CD4-positive, alpha-beta T cell treated with Interferon alpha-2 for 1 hour (primary cell): ENCODE measurements around the gene ZNF518B.
"Not testable (repeated sequence)": the region's sequence is repeated elsewhere in the genome, so short reads cannot be mapped to it uniquely, and the experiment has no call there.

ENCODE experiments used
- DNase-seq, 2 donors: peaks; one replicate each; pipeline ENCODE4 v3.0.0-alpha.2; 2020 to 2022

ZNF518B gene

DNA sequence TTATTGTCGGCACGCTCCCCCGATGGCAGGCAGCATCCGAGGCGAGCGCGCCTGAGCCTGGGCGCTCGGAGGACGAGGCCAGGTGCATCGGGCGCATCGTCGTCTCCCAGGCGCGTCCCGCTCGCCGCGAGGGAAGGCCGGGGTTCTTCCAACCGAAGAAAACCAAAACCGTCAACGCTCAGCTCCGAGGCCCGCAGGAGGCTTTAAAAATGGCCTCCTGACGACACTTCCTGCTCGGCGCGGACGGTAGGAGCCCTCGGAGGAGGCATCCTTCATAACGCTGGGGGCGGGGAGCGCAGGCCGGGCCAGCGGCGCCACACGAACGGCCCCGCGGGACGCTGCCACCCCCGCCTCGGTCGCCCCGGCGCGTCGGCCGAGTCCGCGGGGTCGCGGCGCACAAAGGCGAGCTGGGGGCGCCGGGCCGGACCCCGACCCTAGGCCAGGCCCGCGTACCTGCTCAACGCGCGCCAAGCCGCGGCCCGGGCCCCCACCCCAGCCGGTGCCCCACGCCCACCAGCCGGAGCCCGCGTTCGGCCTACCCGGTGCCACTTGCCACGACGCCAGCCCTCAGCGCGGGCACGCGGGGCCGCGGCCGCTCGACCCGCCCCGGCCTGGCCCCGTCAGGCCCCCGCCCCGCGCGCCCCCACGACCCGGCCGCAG lies 501 bp downstream of the ZNF518B start:
- peak; percentile 61 to 65 for DNase-seq

DNA sequence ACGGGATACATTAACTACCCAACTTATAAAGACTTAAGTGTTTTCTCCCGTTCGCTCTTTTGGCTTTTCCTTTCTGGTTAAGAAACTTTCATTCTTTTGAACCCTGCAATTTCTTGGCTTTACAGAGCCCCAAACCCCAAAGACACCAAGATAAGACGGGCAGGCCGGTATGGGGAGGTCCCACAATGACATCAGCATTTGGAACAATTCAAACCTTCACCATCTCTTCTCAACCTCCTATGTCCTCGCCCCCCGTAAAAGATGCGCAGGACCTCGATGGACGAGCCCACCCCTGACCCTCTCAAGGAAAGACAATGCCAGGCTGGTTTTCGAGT lies 999 bp downstream of the ZNF518B start:
- DNase-seq, result no peak

DNA sequence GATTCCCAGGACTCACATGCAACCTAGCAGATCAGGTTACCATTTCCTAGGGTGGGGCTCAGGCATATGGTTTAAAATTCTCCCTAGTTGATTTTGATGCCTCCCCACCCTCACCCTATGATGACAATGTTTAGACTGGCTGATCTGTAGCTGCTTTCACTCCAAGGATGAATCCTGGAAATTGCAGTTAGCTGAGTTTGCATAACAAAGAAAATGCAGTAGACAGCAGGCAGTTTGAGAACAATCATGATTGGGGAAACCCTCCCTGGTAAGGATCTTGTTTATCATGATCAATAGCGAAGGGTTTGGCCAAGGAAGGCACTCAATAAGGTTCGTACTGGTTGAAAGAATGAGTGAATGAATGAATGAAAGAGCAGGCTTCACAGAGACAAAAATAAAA lies 2.1 kb downstream of the ZNF518B start:
- no peak for DNase-seq

DNA sequence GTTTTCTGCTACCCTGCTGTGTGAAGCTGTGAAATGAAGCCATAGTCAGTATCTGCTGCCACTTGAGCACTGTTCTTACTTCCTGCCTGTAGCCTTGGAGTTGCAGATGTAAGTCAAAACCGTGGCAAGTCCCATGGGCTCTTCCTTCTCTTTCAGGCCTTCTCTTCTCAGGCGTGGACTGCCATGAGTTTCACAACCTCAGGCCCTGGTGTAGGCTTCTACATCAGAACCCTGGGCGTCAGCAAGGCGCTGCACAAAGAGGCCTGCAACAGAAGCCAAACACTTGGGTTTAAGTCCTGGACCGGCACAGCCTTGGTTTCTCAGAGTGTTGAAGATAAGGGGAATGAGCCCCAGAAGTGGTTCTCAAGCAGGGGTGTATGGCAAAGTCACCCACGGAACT lies 2.5 kb downstream of the ZNF518B start:
- no peak for DNase-seq

DNA sequence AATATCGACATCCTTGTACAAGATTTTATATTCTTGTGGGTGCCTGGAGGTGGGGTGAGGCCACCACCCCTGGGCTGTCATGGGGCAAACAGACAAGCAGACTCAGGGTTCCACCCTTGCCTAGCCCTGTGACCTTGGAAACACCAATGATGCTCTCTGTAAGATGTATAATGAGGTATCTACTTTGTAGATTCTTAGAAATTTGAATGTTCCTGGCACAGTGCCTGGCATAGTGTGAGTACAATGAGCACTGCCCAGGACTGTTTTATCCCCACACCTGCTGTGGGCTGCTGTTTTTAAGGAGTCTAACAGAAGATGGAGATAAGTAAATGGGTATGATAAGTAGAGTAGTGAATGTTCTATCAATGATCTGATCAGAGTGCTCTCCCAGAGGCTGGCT lies 3.1 kb downstream of the ZNF518B start:
- DNase-seq, result no peak

DNA sequence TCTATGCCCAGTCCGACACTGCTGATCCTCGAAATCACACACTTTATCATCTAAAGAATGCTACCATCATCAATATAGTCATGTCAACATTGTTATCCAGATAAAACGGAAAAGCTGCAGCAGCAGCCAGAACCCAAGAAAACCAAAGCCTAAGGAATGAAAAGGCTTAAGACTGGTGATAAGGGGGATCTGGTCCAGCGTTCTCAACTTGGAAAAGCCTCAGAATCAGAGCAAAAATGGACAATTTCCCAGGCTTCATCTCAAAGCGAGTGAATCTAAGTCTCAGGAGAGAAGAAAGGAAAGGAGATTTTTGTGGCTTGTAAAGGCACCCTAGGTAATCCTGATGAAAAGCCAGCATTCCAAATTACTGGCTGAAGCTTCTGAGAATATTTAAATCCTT lies 8.2 kb downstream of the ZNF518B start:
- DNase-seq, result no peak

DNA sequence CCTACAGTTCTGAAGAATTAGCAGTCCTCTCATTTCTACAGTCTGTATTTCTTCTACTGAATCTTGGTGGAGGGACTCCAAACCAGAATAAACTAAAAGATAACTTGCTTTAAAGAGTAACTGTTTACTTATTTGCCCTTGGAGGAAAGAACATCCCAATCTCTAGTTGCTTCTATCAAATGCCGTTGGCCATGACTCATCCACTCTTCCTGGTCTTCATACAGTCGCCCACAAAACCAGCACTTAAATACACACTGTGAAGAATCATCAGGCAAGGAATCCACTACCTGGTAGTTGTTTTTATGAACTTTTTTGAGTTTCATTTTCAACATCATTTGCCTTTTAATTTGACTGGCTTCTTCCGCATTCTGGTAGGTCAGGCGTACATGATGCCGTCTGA lies 14.2 kb downstream of the ZNF518B start:
- DNase-seq, result no peak

DNA sequence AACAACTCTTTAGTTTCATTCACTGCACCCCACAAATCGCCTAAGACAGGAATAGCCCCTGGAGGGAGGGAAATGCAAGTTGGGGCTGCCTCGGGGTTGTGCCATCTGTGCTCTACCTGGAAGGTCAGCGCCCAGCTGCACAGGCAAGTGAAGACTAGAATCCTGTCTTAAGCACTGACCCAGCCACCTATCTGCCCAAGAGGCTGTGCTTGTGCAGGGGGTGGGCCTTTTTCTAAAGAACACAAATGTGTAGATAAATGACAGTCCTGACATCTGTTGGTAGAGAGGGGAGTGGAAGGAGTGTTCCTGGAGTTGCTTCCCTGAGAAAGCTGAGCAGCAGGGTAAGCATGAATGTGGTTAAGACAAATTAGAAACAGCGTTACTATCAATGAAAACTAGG lies 15.7 kb downstream of the ZNF518B start:
- DNase-seq, result no peak

DNA sequence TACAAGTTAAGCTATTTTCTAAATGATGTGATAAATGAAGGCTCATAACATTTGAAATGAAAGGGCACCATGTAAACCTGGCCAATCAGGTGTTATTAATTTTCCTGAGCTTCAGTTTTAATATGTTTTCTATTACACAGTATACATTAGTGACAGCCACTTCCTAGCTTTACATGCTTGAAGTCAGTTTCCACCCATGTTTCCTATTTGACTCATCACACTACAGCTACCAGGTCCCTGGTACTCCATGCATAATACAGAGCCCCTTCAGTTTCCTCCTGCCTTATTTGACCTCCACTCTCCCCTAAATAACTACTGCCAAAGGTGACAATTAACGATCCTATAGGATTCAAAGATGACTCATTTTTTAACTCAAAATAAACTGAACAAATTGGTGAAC lies 18.3 kb downstream of the ZNF518B start:
- DNase-seq, result no peak

DNA sequence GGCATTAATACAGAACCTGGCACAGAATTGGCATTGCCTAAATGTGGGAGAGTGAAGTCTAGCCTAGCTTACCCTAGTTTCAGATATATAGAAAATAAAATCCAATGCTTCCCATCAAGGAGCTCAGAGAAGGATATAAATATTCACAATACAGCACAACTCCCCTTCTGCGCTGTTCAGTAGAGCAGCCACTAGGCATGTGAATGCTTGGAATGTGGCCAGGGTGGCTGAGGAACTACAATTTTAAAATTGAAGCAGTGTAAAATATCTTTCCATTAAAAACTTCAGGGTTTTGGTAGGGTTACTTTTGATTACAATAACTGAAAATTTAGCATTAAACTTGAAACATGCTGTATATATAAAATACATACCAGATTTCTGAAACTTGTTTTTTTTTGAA lies 19.5 kb downstream of the ZNF518B start:
- DNase-seq, result no peak

DNA sequence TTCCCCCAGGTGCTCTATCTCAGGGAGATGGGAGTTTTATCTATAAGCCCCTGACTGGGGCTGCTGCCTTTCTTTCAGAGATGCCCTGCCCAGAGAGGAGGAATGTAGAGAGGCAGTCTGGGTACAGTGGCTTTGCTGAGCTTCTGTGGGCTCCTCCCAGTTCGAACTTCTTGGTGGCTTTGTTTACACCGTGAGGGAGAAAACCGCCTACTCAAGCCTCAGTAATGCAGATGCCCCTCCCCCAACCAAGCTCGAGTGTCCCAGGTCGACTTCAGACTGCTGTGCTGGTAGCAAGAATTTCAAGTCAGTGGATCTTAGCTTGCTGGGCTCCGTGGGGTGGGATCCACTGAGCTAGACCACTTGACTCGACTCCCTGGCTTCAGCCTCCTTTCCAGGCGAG lies 29.5 kb downstream of the ZNF518B start:
- DNase-seq, result not testable (repeated sequence)

DNA sequence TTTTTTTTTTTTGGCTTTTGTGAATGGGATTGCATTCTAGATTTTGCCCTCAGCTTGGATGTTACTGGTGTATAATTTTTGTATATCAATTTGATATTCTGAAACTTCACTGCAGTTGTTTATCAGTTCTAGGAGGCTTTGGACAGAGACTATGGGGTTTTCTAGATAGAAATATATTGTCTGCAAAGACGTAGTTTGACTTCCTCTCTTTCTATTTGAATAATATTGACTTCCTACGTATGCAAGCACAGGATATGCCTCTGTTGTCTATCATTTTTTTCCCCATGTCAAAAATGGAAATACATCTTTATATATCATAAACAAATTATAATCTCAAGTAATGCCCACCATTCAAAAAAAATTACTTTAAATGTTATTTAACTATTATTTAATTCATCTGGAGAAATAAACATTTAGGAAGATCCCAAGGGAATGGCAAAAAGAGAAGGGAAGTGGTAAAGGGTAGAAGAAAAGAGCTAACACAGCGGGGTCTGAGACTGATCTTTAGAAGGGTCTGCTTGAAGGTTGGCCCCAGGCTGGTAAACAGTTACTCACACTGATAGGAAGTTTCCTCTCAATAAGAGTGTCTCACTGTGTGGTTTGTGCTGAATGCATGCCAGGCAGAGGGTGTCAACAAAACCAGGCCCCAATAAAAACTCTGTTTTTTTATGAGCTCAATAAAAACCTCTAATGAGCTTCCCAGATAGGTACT lies 35.7 kb downstream of the ZNF518B start:
- DNase-seq, result no peak

DNA sequence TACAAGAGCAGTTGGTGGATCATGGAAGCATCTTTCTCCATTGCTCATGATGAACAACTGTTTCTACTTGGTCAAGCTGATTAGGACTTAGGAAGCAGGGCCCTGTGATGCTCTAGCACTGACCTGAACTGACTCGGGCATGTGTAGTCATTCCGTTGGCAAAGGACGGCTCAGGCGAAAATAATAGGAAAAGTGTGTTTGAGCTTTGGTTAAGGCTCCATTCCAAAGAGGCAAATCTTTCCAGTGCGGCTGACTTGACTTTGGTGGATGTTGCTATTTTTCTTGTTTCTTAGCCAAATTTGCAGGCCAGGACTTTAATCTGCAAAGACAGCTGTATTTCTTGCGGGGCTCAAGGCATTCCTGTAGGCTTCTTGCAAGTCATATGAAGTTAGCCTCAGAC lies 39.5 kb downstream of the ZNF518B start:
- DNase-seq, result no peak

DNA sequence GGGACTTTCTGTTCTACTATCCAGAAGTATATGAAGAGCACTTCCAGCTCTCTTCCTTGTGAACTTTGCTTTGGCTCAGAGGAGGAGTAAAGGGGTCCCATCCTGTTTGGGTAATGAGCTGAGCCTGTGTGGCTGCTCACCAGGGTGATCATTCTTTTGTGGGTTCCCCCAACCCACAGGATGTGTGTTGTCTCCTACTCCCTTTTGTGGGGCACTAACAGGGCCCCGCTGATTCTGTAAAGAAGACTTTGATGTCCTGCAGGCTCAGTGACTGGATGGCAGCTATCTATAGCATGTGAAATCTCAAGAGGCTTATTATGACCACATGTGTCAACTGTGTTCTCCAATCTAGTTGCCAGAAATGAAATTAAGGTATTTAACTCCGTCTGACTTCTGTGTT lies 40.8 kb downstream of the ZNF518B start:
- peak in 1 of 2 donors; percentile 2 for DNase-seq

DNA sequence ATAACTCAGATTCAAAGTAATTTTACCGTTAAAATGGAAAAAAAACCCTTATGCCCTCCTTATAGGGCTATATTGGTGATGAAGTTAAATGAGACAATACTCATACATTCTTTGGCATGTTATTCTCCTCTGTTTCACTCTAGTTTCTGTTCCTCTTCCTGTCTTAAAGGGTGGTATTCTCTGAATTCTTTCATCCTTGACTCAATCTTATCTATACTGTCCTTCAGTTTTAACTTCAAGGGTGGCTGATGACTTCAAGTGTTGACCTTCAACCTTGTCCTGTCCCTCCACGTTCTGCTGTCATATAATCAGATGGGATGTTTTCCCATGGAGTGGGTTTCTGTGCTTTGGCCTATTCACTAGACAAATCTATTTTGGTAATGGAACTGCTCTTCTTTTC lies 44.0 kb downstream of the ZNF518B start:
- no peak for DNase-seq

DNA sequence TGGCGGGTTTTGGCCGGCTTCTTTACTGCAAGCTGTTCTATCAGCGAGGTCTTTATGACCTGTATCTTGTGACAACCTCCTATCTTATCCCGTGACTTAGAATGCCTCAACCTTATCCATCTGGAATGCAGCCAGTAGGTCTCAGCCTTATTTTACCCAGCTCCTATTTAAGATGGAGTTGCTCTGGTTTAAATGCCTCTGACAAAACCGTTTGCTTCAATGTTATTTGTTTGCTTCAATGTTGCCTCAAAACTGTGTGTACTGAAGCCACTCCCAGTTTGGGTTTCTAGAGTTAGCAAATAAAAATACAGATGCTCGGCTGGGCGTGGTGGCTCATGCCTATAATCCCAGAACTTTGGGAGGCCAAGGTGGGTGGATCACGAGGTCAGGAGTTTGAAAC lies 51.6 kb downstream of the ZNF518B start:
- DNase-seq, result no peak

DNA sequence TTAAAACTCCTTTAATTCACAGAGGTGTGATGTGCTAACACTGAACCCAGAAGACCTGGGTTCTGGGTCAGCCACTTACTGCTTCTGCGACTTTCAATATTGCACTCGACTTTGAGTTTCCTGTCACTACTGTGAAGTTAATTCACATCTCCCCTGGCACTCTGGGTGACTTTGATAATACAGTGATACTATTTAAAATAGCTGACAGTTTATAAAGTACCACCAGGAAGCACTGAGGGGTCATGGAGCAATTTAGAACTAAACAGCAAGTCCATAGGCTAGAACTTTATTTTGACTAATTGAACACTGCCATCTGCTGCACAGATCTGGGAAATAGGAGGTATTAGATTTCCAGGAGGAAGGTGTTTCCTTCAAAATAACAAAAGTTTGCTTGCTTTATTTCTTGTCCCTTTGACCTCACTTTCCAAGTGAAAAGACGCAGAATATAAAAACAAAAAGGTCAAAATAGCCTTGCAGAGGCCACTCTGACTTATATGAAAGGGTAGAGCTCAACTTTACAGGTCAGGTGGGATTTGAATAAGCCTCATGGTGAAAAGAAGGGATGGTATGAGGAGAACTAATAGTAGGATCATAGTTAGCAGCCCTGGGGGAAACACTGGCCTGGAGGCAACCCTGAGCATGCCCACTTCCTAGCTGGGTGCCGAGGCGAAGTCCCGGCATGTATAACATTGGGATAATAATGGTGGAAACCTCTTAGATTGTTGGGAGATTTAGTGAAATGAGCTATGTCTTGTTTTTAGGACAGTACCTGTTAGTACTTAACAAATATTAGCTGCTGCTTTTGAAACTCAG lies 53.4 kb downstream of the ZNF518B start:
- DNase-seq, result peak in 1 of 2 donors; percentile 38

DNA sequence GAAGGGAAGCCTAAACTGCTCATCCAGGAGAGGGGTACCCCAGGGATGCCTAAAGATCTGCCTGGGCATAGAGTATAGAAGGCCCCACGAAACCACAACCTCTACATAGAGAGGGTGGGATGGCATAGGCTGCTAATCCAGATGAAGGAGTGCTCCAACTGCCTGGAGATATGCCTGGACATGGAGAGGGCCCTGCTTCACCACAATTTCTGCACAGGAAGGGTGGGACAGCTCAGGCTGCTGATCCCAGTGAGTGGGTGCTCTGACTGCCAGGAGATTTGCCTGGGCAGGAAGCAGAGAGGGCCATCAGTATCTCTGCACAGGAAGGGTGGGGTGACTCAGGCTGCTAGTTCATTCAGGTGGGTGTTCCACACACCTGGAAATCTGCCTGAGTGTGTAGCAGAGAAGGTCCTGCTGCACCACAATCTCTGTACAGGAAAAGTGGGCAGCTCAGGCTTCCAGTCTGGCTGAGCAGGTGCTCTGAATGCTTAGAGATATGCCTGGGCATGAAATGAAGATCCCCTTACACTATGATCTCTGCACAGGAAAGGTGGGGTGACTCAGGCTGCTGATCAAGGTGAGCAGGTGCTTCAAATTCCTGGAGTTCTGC lies 61.1 kb downstream of the ZNF518B start:
- DNase-seq, result no peak
